ENCODE data around the gene NAMPT.

Gene NAMPT

DNA sequence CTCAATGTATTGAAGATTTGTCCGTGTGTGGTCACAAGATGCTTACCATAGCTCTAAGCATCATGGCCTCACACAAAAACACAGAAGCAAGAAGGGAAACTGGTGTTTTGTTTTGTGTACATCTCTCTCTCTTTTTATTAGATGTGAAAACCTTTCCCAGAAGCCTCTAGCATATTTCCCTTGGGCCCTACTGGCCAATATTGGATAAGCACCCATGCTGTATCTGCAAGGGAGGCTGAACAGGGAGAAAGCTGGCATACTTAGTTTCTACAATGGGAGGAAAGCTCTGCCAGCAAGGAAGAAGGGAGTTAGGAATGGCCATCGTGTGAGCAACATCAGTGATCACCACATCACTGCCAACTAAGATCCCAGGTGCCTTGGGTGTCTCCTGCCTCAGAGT is 9.6 kb upstream of the NAMPT start:
- Histone ChIP-seq H3K4me1 (ENCODE audit: insufficient read depth, low read length, poor library complexity, severe bottlenecking) (no peaks in the 10 kb centered on the region), H3K9me2 (replicated peaks; ENCODE audit: low read depth, low read length) (no peaks in the 10 kb centered on the region), H3K36me3 (ENCODE audit: insufficient read depth, low read length) (no peaks in the 10 kb centered on the region), H3K27me3 (ENCODE audit: insufficient read depth, low read length, poor library complexity, severe bottlenecking) (peaks cover 16% of the 10 kb centered on the region), H3K4me2 (ENCODE audit: low read depth, low read length, poor library complexity, severe bottlenecking) (no peak overlapping the region), H3K4me3 (ENCODE audit: low read length, poor library complexity, severe bottlenecking) (no peak overlapping the region), H3F3A (ENCODE audit: low read depth) (no peaks in the 10 kb centered on the region), H3K79me2 (ENCODE audit: insufficient read depth, low read length) (no peaks in the 10 kb centered on the region), H3K9me3 (ENCODE audit: insufficient read depth, low read depth, low read length) (no peaks in the 10 kb centered on the region), H4K20me1 (ENCODE audit: insufficient read depth, low read length, poor library complexity, severe bottlenecking) (no peaks in the 10 kb centered on the region), H3K9ac (ENCODE audit: low read depth, low read length, poor library complexity, severe bottlenecking) (no peak overlapping the region), H2AFZ (ENCODE audit: low read length) (no peak overlapping the region)
- TF ChIP-seq CTCF (conservative IDR thresholded peaks at IDR 0.05; ENCODE audit: low read length) (peak; percentile 40; the same call in 1 of the 2 replicates), EZH2phosphoT487 (IDR thresholded peaks at IDR 0.05; ENCODE audit: borderline replicate concordance) (no peak)

- Histone ChIP-seq H4K20me1 (ENCODE audit: insufficient read depth, low read length, poor library complexity, severe bottlenecking) (no peaks in the 10 kb centered on the region), H3K9me3 (ENCODE audit: insufficient read depth, low read depth, low read length) (no peaks in the 10 kb centered on the region), H3K4me3 (ENCODE audit: low read length, poor library complexity, severe bottlenecking) (no peak overlapping the region), H3K9me2 (replicated peaks; ENCODE audit: low read depth, low read length) (no peaks in the 10 kb centered on the region), H3K9ac (ENCODE audit: low read depth, low read length, poor library complexity, severe bottlenecking) (no peak overlapping the region), H3K4me1 (ENCODE audit: insufficient read depth, low read length, poor library complexity, severe bottlenecking) (no peaks in the 10 kb centered on the region), H3F3A (ENCODE audit: low read depth) (no peaks in the 10 kb centered on the region), H2AFZ (ENCODE audit: low read length) (no peak overlapping the region), H3K27me3 (ENCODE audit: insufficient read depth, low read length, poor library complexity, severe bottlenecking) (peaks cover 16% of the 10 kb centered on the region), H3K4me2 (ENCODE audit: low read depth, low read length, poor library complexity, severe bottlenecking) (no peak overlapping the region), H3K36me3 (ENCODE audit: insufficient read depth, low read length) (no peaks in the 10 kb centered on the region), H3K79me2 (ENCODE audit: insufficient read depth, low read length) (no peaks in the 10 kb centered on the region)
- TF ChIP-seq CTCF (conservative IDR thresholded peaks at IDR 0.05; ENCODE audit: low read length) (no peak), EZH2phosphoT487 (IDR thresholded peaks at IDR 0.05; ENCODE audit: borderline replicate concordance) (no peak)
Measured at GRCh38 chr7:106291247-106291646, 6.5 kb upstream of the NAMPT start.

- no peak for TF ChIP-seq CTCF (conservative IDR thresholded peaks at IDR 0.05; ENCODE audit: low read length)
- no peak for TF ChIP-seq EZH2phosphoT487 (IDR thresholded peaks at IDR 0.05; ENCODE audit: borderline replicate concordance)
- no peaks in the 10 kb centered on the region for H3K9me2 ChIP-seq (replicated peaks; ENCODE audit: low read depth, low read length)
- no peak overlapping the region for H2AFZ ChIP-seq (ENCODE audit: low read length)
Measured at GRCh38 chr7:106290319-106290718, 5.5 kb upstream of the NAMPT start.

More at GRCh38 chr7:106290319-106290718, 5.5 kb upstream of the NAMPT start:
- H3K36me3 ChIP-seq (ENCODE audit: insufficient read depth, low read length), result no peaks in the 10 kb centered on the region
- H3K27me3 ChIP-seq (ENCODE audit: insufficient read depth, low read length, poor library complexity, severe bottlenecking), result peaks cover 16% of the 10 kb centered on the region
- no peaks in the 10 kb centered on the region for H4K20me1 ChIP-seq (ENCODE audit: insufficient read depth, low read length, poor library complexity, severe bottlenecking)
- no peaks in the 10 kb centered on the region for H3K79me2 ChIP-seq (ENCODE audit: insufficient read depth, low read length)
- no peak overlapping the region for H3K4me2 ChIP-seq (ENCODE audit: low read depth, low read length, poor library complexity, severe bottlenecking)
- no peaks in the 10 kb centered on the region for H3K9me3 ChIP-seq (ENCODE audit: insufficient read depth, low read depth, low read length)
- no peak overlapping the region for H3K4me3 ChIP-seq (ENCODE audit: low read length, poor library complexity, severe bottlenecking)
- no peak overlapping the region for H3K9ac ChIP-seq (ENCODE audit: low read depth, low read length, poor library complexity, severe bottlenecking)
- no peaks in the 10 kb centered on the region for H3F3A ChIP-seq (ENCODE audit: low read depth)
- peaks cover 8% of the 10 kb centered on the region for H3K4me1 ChIP-seq (ENCODE audit: insufficient read depth, low read length, poor library complexity, severe bottlenecking)
